Measurements from ENCODE around the gene TIMMDC1.
"Not testable (repeated sequence)": the region's sequence is repeated elsewhere in the genome, so short reads cannot be mapped to it uniquely, and the experiment has no call there.

TIMMDC1 gene

DNA sequence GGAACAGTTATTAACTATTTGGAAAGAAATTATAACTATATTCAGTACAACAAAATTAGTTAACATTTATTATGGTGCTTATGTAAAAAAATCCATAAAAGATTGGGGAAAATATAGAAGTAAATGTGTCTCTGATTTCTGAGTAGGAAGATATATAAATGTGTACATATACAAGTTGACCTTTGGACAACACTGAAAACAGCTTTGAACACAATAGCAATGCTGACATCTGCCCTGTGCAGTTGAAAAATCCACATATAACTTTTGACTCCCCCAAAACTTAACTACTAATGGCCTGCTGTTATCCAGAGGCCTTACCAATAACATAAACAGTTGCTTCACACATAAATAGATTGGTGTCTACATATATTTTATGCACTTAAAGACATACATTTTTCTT lies 12.3 kb downstream of the TIMMDC1 start:
- DNase-seq (ENCODE audit: low read depth in 1 of 2, low spot score in 1 of 2) = no peak

DNA sequence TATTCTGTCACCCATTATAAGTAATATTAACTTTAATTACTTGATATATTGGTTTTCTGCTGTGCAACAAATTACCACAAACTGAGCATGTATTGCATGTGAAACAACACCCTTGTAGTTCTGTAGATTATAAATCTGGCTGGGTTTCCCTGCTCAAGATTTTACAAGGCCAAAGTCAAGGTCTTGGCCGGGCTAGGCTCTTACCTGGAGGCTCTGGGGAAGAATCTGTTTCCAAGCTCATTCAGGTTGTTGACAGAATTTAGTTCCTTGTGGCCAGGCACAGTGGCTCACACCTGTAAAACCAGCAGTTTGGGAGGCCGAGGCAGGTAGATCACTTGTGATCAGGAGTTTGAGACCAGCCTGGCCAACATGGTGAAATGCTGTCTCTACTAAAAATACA lies 16.3 kb downstream of the TIMMDC1 start:
- DNase-seq (ENCODE audit: low read depth in 1 of 2, low spot score in 1 of 2) = no peak

DNA sequence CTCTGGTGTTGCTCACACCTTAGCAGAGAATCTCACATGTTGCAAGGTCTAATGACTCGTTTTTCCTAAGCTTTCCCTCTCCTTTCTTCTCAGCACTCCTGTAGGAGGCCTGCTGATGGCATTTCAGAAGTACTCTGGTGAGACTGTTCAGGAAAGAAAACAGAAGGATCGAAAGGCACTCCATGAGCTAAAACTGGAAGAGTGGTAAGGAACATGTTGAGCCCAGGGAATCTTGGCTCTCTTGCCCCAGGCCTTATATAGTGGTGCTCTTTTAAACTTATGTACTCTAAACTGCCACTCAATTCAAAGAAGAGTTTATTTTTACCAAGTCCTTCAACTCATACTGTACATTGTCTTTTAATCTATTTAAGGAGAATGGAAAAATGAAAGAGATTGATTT lies 18.8 kb downstream of the TIMMDC1 start:
- DNase-seq (ENCODE audit: low read depth in 1 of 2, low spot score in 1 of 2) = no peak

DNA sequence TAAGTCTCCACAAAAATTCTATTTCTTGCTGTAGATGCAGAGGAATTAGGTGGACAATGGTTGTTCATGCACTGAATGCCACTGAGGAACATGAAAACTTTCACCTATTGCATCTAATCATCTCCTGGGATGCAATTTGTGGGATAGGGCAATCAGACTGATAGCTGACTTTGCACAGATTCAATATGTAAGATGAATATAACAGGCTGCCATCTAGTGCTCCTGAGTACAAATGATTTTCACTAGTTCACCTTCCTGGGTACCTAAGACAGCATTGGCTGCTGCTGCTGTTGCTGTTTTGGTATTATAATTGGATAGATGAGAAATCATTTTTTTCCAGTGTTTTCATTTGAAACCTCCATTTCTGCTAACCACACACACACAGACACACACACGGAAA lies 19.7 kb downstream of the TIMMDC1 start:
- no peak for DNase-seq (ENCODE audit: low read depth in 1 of 2, low spot score in 1 of 2)

GRCh38 chr3:119524931-119525662 lies 26.8 kb downstream of the TIMMDC1 start:
- DNase-seq (ENCODE audit: low read depth in 1 of 2, low spot score in 1 of 2) = no peak

- no peak for DNase-seq (ENCODE audit: low read depth in 1 of 2, low spot score in 1 of 2)
Observed at GRCh38 chr3:119527714-119528113, 29.4 kb downstream of the TIMMDC1 start.

DNA sequence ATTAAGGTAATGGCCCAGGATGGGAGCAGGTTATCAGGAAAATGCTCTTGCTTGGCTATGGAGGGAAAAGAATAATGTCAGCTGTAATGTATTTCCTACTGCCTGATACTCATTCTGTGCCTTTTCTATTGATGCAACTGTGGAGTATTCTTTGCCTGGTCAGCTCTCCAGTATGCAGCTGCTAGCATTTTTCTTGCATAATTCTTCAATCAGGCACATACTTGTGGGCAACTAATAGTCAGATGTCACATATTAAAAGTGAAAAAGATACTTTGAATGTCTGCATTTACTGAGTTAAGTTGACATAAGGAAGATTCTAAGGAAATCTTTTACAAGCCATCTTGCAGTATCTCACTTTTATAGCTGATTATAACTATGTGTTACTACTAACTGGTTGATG lies 31.5 kb downstream of the TIMMDC1 start:
- DNase-seq (ENCODE audit: low read depth in 1 of 2, low spot score in 1 of 2) = no peak

GRCh38 chr3:119530456-119530855 lies 32.1 kb downstream of the TIMMDC1 start:
- no peak for DNase-seq (ENCODE audit: low read depth in 1 of 2, low spot score in 1 of 2)

DNA sequence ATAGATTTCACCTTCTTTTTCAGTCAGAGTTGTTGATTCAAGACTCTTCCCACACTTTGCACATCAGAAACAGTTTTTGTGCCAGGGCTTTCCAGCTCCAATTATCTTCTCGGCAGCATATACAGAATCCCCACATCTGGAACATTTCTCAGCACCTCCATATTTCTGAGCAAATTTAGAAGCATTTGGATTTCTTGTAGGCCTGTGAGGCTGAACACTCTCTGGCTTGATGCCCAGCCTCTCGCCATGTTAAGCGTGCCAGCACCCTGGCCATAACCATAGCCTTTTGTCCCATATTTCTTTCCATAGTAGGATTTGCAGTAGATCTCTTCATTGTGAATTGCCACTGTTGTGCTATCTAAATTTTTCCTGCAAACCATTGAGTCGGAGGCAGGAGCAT lies 32.8 kb downstream of the TIMMDC1 start:
- DNase-seq (ENCODE audit: low read depth in 1 of 2, low spot score in 1 of 2) = no peak

- DNase-seq (ENCODE audit: low read depth in 1 of 2, low spot score in 1 of 2) = no peak
Observed at GRCh38 chr3:119534296-119534695, 35.9 kb downstream of the TIMMDC1 start.

GRCh38 chr3:119536757-119537156 lies 38.4 kb downstream of the TIMMDC1 start:
- no peak for DNase-seq (ENCODE audit: low read depth in 1 of 2, low spot score in 1 of 2)

DNA sequence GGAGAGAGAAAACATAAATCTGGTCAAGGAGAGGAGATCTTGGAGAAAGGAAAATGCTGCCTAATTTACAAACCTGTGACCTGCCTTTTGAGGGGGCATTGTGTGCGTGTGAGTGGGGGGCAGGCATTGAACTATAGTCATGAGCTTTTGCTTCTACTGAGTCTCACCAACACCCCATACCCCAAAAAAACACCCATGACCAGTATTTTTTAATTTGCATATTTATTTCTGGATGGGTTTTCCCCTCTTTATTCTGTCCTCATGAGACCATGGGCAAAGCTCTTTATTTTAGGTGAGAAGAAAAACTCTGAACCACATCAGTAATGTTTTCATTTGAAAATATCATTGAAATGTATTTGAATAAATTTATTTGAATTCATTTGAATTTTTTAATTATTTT lies 40.4 kb downstream of the TIMMDC1 start:
- DNase-seq (ENCODE audit: low read depth in 1 of 2, low spot score in 1 of 2) = no peak

DNA sequence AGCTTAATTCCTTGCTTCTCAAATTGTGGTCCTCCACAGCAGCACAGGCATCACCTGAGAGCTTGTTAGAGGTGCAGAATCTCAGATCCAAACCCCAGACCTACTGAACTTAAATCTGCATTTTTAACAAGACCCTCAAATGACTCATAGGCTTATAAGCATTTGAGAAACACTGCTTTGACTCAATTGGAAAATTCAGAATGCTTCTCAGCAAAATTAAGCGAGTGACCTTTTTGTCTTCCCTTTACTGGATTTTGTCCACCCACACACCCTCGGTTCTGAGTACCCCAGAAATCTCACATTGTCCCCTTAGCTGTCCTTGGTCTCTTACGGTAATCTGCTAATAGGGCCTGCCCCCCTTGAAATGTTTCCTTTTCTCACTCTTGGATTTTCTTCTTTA lies 43.2 kb downstream of the TIMMDC1 start:
- DNase-seq (ENCODE audit: low read depth in 1 of 2, low spot score in 1 of 2) = no peak

- no peak for DNase-seq (ENCODE audit: low read depth in 1 of 2, low spot score in 1 of 2)
Observed at GRCh38 chr3:119542168-119542767, 43.9 kb downstream of the TIMMDC1 start.

DNA sequence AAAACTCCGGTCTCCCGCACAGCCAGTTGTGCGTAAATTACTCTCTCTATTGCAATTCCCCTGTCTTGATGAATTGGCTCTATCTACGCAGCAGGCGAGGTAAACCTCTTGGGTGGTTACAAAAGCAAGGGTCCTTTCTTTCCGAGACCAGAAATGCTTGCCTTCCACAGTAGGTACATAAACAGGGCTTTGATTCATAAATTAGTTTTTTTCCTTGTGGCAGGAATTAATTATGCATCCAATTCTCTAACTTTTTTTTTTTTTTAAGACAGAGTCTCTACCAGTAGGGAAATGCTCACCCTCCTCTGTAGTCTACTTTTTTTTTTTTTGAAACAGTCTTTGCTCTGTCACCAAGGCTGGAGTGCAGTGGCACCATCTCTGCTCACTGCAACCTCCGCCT lies 44.8 kb downstream of the TIMMDC1 start:
- no peak for DNase-seq (ENCODE audit: low read depth in 1 of 2, low spot score in 1 of 2)

DNA sequence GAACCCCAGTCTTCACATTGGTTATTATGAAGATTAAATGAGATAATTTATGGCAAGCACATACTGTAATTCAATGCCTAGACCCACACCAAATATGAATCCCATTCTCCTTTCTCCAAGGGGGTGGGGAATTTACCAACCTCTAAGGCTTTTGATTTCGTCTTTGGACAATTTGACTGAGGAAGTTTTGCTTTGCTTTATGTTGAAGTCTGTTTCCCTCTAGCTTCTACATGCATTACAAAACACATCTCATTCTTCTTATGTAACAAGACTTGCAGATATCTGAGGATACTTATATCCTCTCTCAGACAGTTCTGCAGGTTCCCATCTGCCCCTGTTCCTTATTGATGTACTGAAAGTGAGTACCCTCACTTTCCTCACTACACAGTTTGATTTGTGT lies 48.9 kb downstream of the TIMMDC1 start:
- DNase-seq (ENCODE audit: low read depth in 1 of 2, low spot score in 1 of 2) = no peak

GRCh38 chr3:119548341-119548740 lies 50.0 kb downstream of the TIMMDC1 start:
- no peak for DNase-seq (ENCODE audit: low read depth in 1 of 2, low spot score in 1 of 2)

DNA sequence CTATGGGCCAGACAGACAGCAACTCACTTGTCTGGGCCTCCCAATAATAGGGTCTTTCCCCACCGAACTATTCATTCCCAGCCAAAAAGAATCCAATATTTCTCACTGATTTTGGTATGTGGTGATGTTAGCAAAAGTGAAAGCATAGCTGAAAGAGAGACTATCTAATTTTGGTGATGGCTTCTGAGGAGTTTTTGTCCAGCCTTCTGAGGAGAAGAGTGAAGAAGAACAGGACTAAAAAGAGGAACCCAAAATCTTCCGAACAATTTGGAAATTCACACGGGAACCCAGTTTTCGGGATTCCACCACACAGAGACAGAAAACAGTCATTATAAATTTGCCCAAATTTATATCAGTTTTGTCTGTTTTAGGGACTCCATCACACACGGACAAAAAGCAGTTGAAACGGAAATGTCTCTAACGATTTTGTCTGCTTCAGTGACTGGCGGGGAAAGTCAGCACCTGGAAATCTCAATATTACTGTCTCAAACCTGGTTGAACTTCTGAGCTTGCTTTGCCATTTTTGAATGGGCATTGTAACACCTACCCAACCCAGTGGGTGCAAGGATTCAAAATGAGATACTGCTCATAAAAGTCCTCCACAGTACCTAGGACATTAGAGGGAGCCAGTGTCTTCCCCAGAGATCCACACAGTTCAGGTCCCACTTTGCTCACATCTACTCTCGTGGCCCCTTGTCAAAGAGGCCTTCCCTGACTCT lies 52.0 kb downstream of the TIMMDC1 start:
- no peak for DNase-seq (ENCODE audit: low read depth in 1 of 2, low spot score in 1 of 2)

- no peak for DNase-seq (ENCODE audit: low read depth in 1 of 2, low spot score in 1 of 2)
Observed at GRCh38 chr3:119551598-119551997, 53.3 kb downstream of the TIMMDC1 start.

DNA sequence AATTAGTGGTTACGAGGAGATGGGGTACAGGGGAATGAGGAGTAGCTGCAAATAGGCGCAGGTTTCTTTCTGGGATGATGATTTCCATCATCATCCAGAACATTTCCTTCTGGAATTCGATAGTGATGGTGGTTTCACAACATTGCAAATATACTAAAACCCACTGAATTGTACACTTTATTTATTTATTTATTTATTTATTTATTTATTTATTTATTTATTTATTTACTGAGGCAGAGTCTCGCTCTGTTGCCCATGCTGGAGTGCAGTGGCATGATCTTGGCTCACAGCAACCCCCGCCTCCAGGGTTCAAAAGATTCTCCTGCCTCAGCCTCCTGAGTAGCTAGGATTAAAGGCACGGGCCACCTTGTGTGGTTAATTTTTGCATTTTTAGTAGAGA lies 54.6 kb downstream of the TIMMDC1 start:
- not testable (repeated sequence) for DNase-seq (ENCODE audit: low read depth in 1 of 2, low spot score in 1 of 2)

DNA sequence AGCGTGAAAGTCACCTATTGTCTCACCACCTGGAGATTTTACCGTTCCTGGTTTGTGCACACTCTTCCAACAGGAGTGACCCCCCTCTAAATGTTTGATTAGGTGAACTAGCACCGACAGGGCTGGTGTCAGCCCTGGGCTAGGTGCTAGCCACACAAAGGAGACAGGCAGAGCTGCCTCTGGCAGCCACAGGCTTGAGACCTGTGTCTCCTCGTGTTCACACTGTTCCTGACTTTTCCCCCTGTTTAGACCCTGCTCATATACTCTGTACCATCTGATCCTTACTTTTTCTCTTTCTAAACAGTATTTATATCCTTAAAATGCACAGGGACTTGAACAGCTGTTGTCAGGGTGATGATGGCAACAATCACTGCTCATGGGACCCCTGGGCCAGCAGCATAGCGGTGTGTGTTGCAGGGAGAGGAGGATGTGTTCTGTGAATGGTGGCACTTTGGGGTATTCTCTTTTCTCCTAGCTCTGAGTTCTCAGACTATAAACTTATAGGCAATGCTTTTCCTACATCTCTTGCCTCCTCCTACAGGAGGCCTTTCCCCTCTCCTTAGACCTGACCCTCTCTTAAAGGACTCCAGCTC lies 55.6 kb downstream of the TIMMDC1 start:
- DNase-seq (ENCODE audit: low read depth in 1 of 2, low spot score in 1 of 2) = no peak

GRCh38 chr3:119555309-119555735 lies 57.0 kb downstream of the TIMMDC1 start:
- DNase-seq (ENCODE audit: low read depth in 1 of 2, low spot score in 1 of 2) = no peak
